Peyer's patch (tissue), 4 donors: ENCODE data around the gene PLEKHH1.

ENCODE experiments used
- POLR2A ChIP-seq, 2 donors: fragments of 450-650 bp; IDR thresholded peaks; one replicate each; pipeline ENCODE4 v1.5.1; 2017; ENCODE audit warnings: antibody characterized with exemption in 2 of 2, mild to moderate bottlenecking in 2 of 2, moderate library complexity in 2 of 2
- TF ChIP-seq, protein P1 (sequence below), 6 experiments: fragments of 450-650 bp in 4 of 6; fragments of 200-600 bp in 2 of 6; sonication (generic) in 1 of 6; IDR thresholded peaks; one replicate each; pipeline ENCODE4 v1.5.1; 2017 to 2019; ENCODE audit warnings: antibody characterized with exemption in 6 of 6, mild to moderate bottlenecking in 3 of 6, moderate library complexity in 1 of 6

DNA sequence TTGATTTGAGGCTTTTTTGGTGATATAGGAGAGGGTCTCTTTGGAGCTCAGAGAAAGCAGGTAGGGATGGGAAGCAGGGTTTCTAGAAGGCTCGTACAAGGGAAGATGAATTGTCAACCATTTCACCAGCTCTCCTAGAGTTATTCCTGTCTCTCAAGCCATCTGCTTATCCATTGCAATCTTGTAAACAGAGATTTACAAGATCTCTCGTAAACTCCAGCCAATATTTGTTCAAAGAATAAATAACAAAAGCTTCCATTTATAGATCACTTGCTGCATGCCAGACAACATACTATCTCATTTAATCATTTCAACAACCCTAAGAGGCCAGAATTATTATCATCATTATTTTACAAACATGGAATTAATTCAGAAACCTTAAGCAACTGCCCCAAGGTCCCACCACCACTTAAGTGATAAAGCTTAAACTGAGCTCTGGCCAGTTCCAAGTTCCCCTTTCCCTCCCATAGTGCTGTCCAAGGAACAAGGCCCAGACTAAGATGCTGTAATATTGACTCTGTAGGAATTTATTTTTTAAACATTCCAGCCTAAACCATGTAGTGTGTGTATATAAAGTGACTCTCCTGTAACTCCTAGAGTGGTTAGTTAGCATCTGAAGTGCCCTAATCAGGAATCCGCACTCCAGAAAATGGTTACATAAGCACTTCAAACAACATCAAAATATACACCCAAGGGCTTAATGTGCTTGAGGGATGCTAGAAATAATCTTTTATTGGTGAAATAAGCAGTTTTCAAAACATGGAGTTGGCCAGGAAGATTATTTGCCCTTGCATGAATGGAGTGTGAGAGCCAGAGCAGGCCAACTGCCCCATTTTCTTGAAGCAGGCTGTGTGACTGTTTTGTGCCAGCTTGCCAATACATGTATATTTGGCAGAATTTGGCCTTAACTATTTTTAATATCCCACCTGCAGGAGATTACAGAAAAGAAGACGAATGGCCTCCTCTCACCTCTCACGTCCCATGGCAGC, 2.8 kb upstream of the PLEKHH1 start:
- no peak for TF ChIP-seq POLR2A (IDR thresholded peaks at IDR 0.05)
- TF ChIP-seq, protein P1, sequence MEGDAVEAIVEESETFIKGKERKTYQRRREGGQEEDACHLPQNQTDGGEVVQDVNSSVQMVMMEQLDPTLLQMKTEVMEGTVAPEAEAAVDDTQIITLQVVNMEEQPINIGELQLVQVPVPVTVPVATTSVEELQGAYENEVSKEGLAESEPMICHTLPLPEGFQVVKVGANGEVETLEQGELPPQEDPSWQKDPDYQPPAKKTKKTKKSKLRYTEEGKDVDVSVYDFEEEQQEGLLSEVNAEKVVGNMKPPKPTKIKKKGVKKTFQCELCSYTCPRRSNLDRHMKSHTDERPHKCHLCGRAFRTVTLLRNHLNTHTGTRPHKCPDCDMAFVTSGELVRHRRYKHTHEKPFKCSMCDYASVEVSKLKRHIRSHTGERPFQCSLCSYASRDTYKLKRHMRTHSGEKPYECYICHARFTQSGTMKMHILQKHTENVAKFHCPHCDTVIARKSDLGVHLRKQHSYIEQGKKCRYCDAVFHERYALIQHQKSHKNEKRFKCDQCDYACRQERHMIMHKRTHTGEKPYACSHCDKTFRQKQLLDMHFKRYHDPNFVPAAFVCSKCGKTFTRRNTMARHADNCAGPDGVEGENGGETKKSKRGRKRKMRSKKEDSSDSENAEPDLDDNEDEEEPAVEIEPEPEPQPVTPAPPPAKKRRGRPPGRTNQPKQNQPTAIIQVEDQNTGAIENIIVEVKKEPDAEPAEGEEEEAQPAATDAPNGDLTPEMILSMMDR (IDR thresholded peaks at IDR 0.05) = no peak
